ENCODE results near the gene UNC13A.

- TF ChIP-seq, protein P1, sequence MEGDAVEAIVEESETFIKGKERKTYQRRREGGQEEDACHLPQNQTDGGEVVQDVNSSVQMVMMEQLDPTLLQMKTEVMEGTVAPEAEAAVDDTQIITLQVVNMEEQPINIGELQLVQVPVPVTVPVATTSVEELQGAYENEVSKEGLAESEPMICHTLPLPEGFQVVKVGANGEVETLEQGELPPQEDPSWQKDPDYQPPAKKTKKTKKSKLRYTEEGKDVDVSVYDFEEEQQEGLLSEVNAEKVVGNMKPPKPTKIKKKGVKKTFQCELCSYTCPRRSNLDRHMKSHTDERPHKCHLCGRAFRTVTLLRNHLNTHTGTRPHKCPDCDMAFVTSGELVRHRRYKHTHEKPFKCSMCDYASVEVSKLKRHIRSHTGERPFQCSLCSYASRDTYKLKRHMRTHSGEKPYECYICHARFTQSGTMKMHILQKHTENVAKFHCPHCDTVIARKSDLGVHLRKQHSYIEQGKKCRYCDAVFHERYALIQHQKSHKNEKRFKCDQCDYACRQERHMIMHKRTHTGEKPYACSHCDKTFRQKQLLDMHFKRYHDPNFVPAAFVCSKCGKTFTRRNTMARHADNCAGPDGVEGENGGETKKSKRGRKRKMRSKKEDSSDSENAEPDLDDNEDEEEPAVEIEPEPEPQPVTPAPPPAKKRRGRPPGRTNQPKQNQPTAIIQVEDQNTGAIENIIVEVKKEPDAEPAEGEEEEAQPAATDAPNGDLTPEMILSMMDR (IDR thresholded peaks at IDR 0.05) = no peak
- TF ChIP-seq POLR2AphosphoS5 (IDR thresholded peaks at IDR 0.05) (no peak), POLR2A (IDR thresholded peaks at IDR 0.05) (no peak)
Measured at GRCh38 chr19:17607936-17608335, 80.2 kb downstream of the UNC13A start.

Measured in suprapubic skin (tissue), 4 donors.